ENCODE measurements around the gene MAZ. TPM values are rescaled to one million over a fixed set of nuclear protein-coding genes. Genes with fewer than 3 reads are reported as not detected.

MAZ gene
- total and polyA plus RNA-seq, 2 of the 13 experiments (the other 11 are each of a cell fraction or from before 2014, with no cell fraction given) = 203 to 277 TPM

GRCh38 chr16:29757950-29758466 is 48.3 kb upstream of the MAZ start (continued):
- TF ChIP-seq SRSF4 (IDR thresholded peaks at IDR 0.05; ENCODE audit: low read depth, low read length, poor library complexity, severe bottlenecking) (no peak), TAF1 (CRISPR knock-in tag; IDR thresholded peaks at IDR 0.05) (peak; percentile 26; the same call in 1 of the 2 replicates), CTCF (CRISPR knock-in tag; IDR thresholded peaks at IDR 0.05) (peak; percentile 47), ARID4A (CRISPR knock-in tag; IDR thresholded peaks at IDR 0.05; ENCODE audit: borderline replicate concordance) (peak; percentile 44; the same call in 1 of the 2 replicates), FOSL1 (CRISPR knock-in tag; IDR thresholded peaks at IDR 0.05; ENCODE audit: borderline replicate concordance) (no peak), ZKSCAN8 (CRISPR knock-in tag; IDR thresholded peaks at IDR 0.05; ENCODE audit: borderline replicate concordance) (0 out of 2 replicates have a peak, but pooled peaks have one; percentile 38), ZNF607 (CRISPR knock-in tag; IDR thresholded peaks at IDR 0.05; ENCODE audit: borderline replicate concordance) (0 out of 2 replicates have a peak, but pooled peaks have one; percentile 42), ZNF331 (CRISPR knock-in tag; IDR thresholded peaks at IDR 0.05) (peak; percentile 46; the same call in 1 of the 2 replicates), KDM1A (CRISPR knock-in tag; IDR thresholded peaks at IDR 0.05) (peak; percentile 60), ZNF83 (CRISPR knock-in tag; IDR thresholded peaks at IDR 0.05; ENCODE audit: borderline replicate concordance) (no peak), HMG20B (CRISPR knock-in tag; conservative IDR thresholded peaks at IDR 0.05) (peak; percentile 49; the same call in 1 of the 2 replicates), GABPB1 (CRISPR knock-in tag; IDR thresholded peaks at IDR 0.05) (no peak), RFXAP (CRISPR knock-in tag; IDR thresholded peaks at IDR 0.05; ENCODE audit: borderline replicate concordance) (peak; percentile 16; the same call in 1 of the 2 replicates), PHF5A (CRISPR knock-in tag; IDR thresholded peaks at IDR 0.05; ENCODE audit: low read depth, unreplicated experiment) (peak; percentile 45), ATF4 (CRISPR knock-in tag; IDR thresholded peaks at IDR 0.05) (peak; percentile 56 to 96; a peak in 3 of 4 replicates), ZNF672 (CRISPR knock-in tag; IDR thresholded peaks at IDR 0.05) (no peak), TMF1 (CRISPR knock-in tag; IDR thresholded peaks at IDR 0.05; ENCODE audit: low read depth) (no peak), POLR2AphosphoS5 (IDR thresholded peaks at IDR 0.05; ENCODE audit: low read depth, low read length) (no peak), ZNF644 (CRISPR knock-in tag; IDR thresholded peaks at IDR 0.05; ENCODE audit: low read depth) (peak; percentile 55), E2F1 (CRISPR knock-in tag; IDR thresholded peaks at IDR 0.05) (no peak), ARNTL (CRISPR knock-in tag; IDR thresholded peaks at IDR 0.05) (no peak), ZNF225 (CRISPR knock-in tag; IDR thresholded peaks at IDR 0.05) (no peak), SALL1 (CRISPR knock-in tag; IDR thresholded peaks at IDR 0.05) (peak; percentile 42)

Measured in HepG2 (cell line).